Lung microvascular endothelial cell (primary cell): Measurements from ENCODE around the gene EZH1. TPM values are rescaled to one million over a fixed set of nuclear protein-coding genes. Genes with fewer than 3 reads are reported as not detected.
A peak's percentile ranks its signal among the peaks of the same experiment; 100 is the strongest.

ENCODE experiments used
- DNase-seq, 2 donors: peaks; one replicate each; pipeline versions ENCODE4 v3.0.0 to v3.0.0-alpha.2; 2010; ENCODE audit warnings: low read depth in 2 of 2
- total RNA-seq: library from RNA; depleted of rRNA; stranded (reverse); fragments of >200 nt; gene quantifications from 2 replicates; pipeline ENCODE4 v1.2.1, GENCODE V29; 2014

The EZH1 gene
- total RNA-seq, 1 donor from 2014 or later, result 13.5 TPM

DNA sequence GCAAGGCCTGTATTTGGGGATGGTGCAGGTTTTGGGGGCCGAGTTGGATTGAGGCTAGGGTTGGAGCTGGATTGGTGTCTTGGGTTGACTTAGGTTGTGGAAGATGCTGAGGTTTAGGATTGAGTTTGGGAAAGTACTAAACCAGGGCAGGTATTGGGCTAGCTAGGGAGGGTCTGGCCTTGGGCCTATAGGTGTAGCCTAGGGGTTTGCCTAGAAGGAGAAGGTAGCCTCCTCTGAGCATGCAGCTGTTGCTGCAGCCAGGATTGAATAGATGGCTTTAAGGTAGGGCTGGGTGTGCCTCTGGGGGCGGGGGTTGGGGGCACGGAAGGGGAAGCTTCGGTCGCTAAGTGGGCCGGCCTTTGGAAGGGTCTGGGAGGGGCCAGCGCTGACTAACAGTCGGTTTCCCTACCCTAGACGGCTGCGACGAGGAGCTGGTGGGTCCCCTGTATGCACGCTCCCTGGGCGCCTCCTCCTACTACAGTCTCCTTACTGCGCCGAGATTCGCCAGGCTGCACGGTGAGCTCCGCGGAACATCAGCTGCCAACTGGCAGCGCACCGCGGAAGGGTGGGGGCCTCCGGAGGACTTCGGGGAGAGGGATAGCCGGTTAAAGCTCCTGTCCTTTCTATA lies 61.3 kb downstream of the EZH1 start:
- peak; percentile 42 to 67 for DNase-seq

DNA sequence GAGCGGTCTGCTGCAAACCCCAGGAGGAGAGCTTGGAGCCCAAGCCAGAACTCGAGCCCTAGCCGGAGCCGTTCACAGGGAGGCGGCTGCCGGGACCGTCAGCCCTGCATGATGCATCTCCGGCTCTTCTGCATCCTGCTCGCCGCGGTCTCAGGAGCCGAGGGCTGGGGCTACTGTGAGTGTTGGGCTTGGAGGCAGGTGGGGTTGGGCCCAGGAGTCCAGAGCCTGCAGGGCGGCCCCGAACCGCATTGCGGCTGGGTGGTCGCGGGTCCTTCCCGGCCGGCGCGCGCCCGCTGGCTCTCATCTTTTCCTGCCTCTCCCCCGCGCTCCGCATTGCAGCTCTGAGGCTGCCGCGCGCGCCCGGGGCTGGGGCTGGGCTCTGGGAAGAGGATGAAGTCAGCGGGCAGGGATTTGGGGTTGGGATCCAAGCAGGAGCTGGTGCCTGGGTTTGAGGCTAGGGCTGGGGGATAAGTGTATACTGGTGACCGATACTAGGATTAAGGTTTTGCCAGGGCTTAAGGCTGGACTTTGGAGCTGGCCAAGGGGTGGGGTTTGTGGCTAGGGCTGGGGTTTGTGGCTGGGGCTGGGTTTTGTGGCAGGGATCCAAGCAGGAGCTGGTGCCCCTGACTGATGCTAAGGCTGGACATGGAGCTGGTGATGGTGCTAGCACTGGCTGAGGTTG lies 62.0 kb downstream of the EZH1 start:
- peak; percentile 45 to 77 for DNase-seq

- peak; percentile 51 to 72 for DNase-seq
Observed at GRCh38 chr17:42681976-42682721, 62.7 kb downstream of the EZH1 start, which contains the start of gene CNTNAP1. Gene CNTNAP1, plus strand, starts transcription at chr17:42682531. Its CDS starts 299 bp downstream, at chr17:42682830.

DNA sequence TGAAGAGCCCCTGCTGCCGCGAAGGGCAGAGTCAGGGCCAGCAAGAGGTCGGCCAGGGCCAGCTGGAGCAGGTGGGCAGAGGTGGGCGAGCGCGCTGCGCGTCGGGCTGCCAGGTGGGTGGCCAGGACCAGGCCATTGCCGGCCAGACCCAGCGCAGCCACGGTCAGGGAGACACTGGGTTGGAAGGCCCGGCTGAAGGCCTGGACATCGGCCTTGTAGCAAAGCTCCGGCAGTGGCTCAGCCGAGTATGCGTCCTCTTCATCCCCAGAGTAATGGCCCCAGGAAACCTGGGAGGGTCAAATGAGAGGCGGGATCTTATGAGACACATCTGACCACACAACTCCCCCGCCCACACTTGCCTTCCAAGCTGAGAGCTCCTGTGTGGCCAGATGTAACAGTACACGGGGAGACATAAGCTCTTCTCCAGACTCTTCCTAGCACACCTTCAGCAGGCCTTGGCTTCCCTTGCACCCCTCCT lies 64.5 kb downstream of the EZH1 start:
- DNase-seq, result no peak

DNA sequence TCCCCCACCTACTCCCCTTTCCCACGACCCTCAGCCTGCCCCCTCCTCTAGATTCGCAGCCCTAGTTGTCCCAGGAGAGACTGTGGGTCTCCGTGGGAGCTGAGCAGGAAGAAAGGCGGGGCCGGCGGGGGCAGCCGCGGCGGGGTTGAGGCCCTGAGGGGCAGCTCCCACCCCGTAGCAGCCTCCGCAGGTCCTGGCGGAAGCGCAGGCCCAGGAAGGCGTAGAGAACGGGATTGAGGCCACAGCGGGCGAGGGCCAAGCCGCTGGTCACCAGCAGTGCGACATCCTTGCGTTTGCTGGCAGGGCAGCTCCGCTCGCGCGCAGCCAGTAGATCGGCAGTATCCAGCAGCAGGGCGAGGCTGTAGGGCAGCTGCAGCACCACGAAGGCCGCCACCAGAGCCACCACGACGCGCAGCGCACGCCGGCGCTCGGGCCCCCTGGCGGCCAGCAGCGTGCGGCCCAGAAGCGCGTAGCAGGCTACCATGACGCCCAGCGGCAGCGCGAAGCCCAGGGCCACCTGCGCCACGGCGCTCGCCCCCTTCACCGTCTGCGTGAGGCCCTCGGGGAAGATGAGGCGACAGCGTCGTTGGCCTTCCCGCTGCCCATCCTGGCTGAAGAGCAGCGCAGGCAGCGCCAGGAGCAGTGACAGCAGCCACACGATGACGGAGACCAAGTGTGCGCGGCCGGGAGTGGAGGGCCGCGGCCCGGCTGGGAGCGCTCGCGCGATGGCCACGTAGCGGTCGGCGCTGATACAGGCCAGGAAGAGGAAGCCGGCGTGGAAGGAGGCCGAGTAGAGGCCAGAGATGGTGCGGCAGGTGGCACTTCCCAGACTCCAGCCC lies 65.1 kb downstream of the EZH1 start:
- DNase-seq, result peak; percentile 88 to 93

DNA sequence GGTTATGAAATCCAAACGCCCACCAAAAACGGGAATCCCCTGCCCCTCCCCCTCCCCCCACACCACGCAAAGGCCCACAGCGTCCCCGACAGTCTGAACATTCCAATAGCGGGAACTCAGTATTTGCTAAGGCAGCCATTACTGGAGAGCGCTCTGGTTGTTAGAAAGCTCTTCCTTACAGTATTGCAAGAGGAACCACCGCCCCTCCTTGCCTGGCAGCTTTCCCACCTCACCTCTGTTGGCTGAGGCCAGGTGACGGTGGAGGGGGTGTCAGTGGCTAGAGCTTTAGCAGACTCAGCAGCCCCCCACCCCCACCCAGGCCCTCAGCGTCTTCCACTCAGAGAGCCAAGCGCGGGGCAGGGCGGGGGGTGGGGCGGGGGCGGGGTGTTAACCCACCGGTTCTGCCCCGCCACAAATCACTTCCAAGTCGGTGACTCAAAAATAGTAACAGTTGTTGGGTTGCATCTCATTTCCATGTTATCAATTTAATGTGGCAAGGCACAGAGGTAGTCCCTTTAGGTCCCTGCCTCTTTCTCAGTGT lies 65.8 kb downstream of the EZH1 start:
- peak; percentile 48 to 57 for DNase-seq

GRCh38 chr17:42677921-42678781 lies 66.7 kb downstream of the EZH1 start:
- peak; percentile 79 to 86 for DNase-seq

GRCh38 chr17:42677012-42677857 lies 67.6 kb downstream of the EZH1 start:
- DNase-seq, result peak; percentile 100

DNA sequence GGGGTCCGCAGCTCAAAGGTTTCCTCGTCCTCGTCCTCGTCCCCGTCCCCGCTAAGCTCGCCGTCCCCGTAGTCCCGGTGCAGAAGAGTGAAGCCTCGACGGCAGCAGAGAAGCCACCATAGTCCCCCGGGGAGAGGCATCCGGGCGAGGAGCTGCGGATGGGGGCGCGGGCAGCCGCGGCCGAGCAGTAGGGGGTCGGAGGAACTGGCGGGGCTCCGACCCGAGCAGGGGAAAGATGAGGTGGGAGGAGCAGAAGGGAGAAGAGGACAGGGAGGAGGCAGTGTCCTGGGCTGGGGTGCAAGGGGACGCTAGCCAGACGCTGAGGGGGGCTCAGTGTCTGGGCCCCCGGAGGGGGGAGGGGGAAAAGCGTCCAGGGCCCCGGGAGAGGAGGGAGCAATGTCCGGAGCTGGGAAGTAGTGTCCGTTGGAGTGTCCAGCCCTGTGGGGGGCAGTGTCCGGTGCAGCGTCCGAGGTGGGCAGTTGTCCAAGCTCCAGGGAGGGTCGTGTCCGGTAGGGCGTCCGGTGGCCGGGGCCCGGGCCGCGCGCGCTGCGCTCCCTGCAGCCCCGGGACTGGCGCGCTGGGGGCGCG lies 68.3 kb downstream of the EZH1 start, which contains the start of gene PLEKHH3:
TSS of gene PLEKHH3 (minus strand) at position 571 of the 588 bp plus-strand sequence. CDS start at position 140, 431 bp downstream.
- no peak for DNase-seq

GRCh38 chr17:42675965-42676423 lies 68.8 kb downstream of the EZH1 start:
- peak; percentile 61 to 65 for DNase-seq

GRCh38 chr17:42675348-42675964 lies 69.4 kb downstream of the EZH1 start:
- DNase-seq, result peak in 1 of 2 donors; percentile 18

DNA sequence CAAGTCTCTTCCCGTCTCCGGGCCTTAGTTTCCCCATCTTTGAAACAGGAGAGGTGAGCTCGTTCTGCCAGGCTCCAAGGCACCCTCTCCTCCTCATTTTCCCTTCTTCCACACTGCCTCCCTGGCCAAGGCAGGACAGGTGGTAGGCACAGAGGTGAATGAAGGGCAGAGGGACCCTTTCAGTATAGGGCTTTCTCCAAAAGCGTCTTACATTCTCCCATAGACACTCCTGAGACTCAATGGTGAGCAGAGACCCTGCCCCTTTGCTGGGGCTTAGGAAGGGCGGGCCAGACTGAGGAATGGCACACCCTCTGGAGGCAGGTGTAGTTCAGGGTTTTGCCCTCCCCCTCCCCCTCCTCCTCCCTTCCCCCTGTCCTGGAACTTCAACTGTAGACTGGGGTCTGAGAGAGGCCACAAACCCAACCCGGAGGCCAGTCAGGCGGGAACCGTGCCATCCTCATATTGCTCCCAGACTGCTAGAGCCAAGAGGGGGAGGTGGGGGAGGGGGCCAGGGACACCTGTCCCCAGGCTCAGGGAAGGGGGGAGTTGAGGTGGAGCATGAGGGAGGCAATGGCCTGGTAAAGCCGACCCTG lies 70.0 kb downstream of the EZH1 start:
- peak in 1 of 2 donors; percentile 18 for DNase-seq

DNA sequence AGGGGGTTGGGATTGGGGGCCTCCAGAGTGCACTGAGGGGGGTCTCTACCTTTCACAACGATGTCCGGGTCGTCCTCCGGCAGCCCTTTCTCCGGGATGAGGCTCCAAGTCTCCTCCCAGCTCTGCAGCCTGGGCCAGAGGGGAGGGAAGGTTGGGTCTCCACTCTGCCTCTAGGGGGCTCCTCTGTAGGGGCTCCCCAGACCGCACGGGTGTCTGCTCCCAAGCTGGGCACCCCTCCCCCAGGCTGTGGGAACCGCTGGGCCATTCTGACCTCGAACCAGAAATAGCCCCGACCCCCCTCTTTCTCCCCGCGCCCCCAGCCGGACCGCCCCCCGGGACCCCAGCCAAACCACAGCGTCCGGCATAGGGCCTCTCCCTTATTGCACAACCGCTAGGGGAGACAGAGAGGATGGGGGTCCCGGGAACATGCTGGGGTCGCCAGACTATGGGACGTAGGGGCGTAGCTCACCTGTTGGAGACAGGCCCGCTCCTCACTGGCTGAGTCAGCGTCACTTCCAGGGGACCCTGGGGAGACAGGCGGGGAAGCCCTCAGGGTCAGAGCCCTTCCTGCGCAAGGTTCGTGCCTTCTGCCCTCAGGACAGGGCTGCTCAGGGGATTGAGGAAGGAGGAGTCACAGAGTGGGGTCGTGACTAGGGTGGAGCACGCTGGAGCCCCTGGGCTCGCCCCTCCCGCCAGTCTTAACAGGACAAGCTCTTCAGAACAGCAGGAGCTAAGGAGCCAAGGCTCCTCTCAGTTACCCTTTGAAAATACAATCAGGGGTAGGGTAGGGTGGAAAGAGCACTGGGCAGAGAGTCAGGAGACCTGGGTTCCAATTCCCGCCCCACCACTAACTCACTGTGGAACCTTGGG lies 70.7 kb downstream of the EZH1 start:
- peak; percentile 62 to 63 for DNase-seq

DNA sequence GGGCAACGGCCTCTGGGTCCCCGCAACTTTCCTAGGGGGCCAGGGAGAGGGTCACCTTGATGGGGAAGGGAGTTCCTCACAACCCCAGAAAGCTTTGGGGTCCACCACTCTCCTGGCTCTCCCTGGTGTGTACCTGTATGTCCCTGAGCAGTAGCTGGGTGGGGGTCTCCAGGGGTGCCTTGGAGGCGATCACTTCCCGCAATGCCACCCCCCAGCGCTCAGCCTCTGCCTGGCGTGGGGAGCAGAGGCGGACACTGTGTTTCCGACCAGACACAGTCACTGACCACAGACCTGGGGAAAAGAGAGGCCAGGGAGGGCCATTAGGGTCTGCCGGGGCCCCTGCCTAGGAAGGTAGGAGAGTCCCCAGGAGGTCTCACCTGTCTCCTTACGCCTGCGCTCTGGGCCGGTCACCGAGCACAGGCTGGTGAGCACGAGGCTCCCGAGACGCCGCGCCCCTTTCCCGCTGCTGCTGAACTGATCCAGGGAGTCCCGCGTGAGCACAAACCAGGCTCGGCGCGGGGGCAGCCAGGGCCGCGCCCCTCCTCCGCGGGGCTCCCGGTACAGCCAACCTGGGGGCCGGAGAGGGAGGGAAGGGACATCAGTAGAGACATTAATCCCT lies 71.5 kb downstream of the EZH1 start:
- DNase-seq, result no peak

- DNase-seq, result no peak
Observed at GRCh38 chr17:42672038-42672437, 72.8 kb downstream of the EZH1 start.
